H1 (cell line): Measurements from ENCODE around the gene H2AZ1. TPM values are rescaled to one million over a fixed set of nuclear protein-coding genes. Genes with fewer than 3 reads are reported as not detected.

Source experiments
- E2F6 ChIP-seq: IDR thresholded peaks from 2 replicates; pipeline ENCODE4 v1.6.1; 2012; ENCODE audit warnings: inconsistent platforms
- PHF8 ChIP-seq: fragments of 200-600 bp; sonication (generic); conservative IDR thresholded peaks from 2 replicates; pipeline ENCODE4 v1.7.1; 2012; ENCODE audit warnings: low read depth, mild to moderate bottlenecking, inconsistent platforms, low read length, moderate library complexity
- RAD21 ChIP-seq, 2 experiments: IDR thresholded peaks in 1 of 2; conservative IDR thresholded peaks in 1 of 2; 2 replicates each; pipeline ENCODE4 v1.6.1; 2011; ENCODE audit warnings: low read depth in 2 of 2, low read length in 2 of 2, improper control_type of control experiment in 1 of 2, inconsistent platforms in 1 of 2, mild to moderate bottlenecking in 1 of 2, moderate library complexity in 1 of 2
- TEAD4 ChIP-seq: IDR thresholded peaks from 2 replicates; pipeline ENCODE4 v1.6.1; 2012; ENCODE audit warnings: low read depth, low read length, inconsistent platforms, mixed read lengths
- polyA plus RNA-seq, 7 experiments: library from polyadenylated mRNA; depleted of rRNA in 3 of 7; stranded (reverse) in 5 of 7; unstranded in 2 of 7; fragments of >200 nt in 5 of 7; fragments of 200-250 nt in 2 of 7; gene quantifications; 1 replicate in 5 of 7; 2 replicates in 1 of 7; 4 replicates in 1 of 7; pipeline versions ENCODE4 v1.2.1 to v1.2.3, GENCODE V29; 2011 to 2013; ENCODE audit warnings: missing spikeins in 2 of 7, mixed read lengths in 2 of 7
- total RNA-seq: library from RNA; stranded (reverse); fragmentation: NEBNext Ultra II Directional; extraction: Animal tissue kit (Norgen Biotek cat#: 25700); gene quantifications from 2 replicates; pipeline ENCODE4 v1.2.1, GENCODE V29; 2021

Gene H2AZ1
- total and polyA plus RNA-seq, 2 of the 8 experiments (the other 6 are each of a cell fraction or from before 2014, with no cell fraction given), result 831 to 898 TPM

GRCh38 chr4:99949999-99950912 is at the start of gene H2AZ1 (continued):
- TF ChIP-seq E2F6 (peak; percentile 46; the same call in 1 of the 2 replicates), TEAD4 (peak; percentile 74), RAD21 (IDR thresholded peaks at IDR 0.05 in 1 of 2, conservative IDR thresholded peaks at IDR 0.05 in 1 of 2; ENCODE audit: low read depth in 2 of 2, low read length in 2 of 2) (no peak; a peak in 1 of 4 replicates), PHF8 (peak; percentile 97)
